Right lobe of liver (tissue), 4 donors: ENCODE results near the gene NTM.

Source experiments
- CTCF ChIP-seq, 4 donors: fragments of 200-600 bp in 3 of 4; fragments of 450-650 bp in 1 of 4; IDR thresholded peaks; one replicate each; pipeline versions ENCODE4 v1.5.1 to v1.8.0; 2016 to 2022; ENCODE audit warnings: antibody characterized with exemption in 4 of 4, mild to moderate bottlenecking in 2 of 4
- POLR2A ChIP-seq: fragments of 450-650 bp; IDR thresholded peaks from one replicate; pipeline ENCODE4 v1.6.1; 2017; ENCODE audit warnings: antibody characterized with exemption, mild to moderate bottlenecking
- donor health status: DM: no; HTN: no; CAD: no.
- donor health status: DM: no; HTN: no; CAD: no.
- donor health status: DM: no; HTN: yes; CAD: no.

GRCh38 chr11:131685906-131686305 is 315.5 kb downstream of the NTM start:
- no peak for TF ChIP-seq CTCF (IDR thresholded peaks at IDR 0.05)
- TF ChIP-seq POLR2A = no peak
